Activated T-helper 1 cell treated with anti-CD3 and anti-CD28 coated beads, Interleukin-2, amount 50 U/mL, for 16 hours (primary cell): Measurements from ENCODE around the gene PFAS.
A peak's percentile ranks its signal among the peaks of the same experiment; 100 is the strongest.
"Not testable (repeated sequence)": the region's sequence is repeated elsewhere in the genome, so short reads cannot be mapped to it uniquely, and the experiment has no call there.

Experiments used
- DNase-seq, 2 donors: peaks; one replicate each; pipeline ENCODE4 v3.0.0-alpha.2; 2020; ENCODE audit warnings: low read depth in 1 of 2, low spot score in 1 of 2

The PFAS gene

DNA sequence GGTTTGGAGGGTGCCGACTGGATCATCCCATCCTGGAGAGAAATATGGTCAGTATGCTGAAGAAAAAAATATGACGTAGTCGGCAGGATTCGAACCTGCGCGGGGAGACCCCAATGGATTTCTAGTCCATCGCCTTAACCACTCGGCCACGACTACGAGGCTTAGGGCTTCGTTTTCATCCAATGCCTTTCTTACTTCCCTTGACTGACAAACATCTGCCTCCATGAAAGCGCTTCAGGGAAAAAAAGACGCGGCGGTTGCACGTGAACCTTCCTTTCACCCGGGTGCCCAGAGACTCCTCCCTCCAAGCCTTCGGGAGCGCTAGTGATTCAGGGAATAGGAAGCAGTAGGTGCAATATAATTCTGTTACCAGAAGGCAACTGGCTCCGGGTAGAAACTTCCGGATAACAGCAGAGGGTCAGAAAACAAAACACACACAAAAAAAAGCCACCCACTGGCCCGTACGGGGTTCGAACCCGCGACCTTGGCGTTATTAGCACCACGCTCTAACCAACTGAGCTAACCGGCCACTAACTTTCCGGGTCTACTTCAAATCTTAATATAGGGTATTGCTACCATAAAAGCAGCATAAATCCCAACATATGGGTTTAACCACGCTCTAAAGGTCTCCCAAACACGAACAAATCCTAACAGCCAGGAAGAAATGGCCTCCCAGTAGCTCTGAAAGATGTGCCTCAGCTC is 22.4 kb upstream of the PFAS start:
- DNase-seq, result peak in 1 of 2 donors; percentile 24

DNA sequence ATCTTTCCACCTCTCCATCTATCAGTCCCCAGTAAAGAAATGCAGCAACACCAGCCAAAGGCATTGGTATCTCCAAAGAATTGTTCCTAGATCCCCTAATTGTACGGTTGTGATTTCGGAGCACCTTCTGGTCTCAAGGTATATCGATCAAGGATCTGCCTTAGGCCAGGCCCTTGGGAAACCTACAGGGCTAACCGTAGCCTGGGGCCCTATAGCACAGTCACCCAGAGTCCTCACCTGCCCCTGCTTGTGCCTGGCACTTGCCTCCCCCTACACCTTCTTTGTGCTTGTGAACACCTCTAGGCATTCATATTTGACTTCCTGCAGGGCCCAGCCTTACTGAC is 21.9 kb upstream of the PFAS start:
- no peak for DNase-seq

DNA sequence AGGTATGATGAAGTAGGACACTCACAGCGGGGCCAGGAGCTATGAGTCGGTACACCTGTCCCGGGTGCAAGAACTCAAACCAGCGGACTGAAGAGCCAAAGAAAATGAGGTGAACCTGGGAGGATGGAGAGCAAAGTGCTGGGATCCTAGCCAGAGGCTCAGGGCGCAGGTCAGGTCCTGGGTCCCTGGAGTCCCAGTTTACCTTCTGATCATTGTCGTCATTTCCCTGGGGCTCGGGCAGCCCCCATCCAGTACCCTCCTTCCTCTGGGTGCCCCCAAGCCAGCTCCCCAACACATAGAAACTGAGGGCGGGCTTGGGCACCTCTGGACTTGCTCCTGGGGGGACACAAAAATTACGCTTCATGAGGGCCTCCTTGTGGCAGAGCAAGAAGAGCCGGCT is 17.4 kb upstream of the PFAS start:
- no peak for DNase-seq

- no peak for DNase-seq
Observed at GRCh38 chr17:8234361-8235270, 14.5 kb upstream of the PFAS start.

DNA sequence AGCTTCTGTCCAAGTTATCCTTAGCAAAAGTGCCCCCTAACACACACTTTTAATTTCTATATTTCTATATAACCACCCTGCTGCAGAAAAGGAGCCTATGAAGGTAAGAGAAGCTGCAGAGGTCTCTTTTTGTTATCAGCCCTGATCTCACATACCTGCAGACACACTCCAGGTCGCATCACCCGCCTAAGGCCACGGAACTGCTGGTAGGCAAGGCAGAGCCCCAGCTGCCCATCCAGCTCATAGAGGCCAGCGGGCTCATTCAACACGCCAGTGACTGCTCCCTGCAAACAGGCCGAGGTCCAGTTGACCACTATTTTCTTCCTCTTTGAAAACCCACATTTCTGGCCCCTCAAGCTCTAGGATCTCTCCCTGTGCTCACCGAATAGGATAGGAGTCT is 13.4 kb upstream of the PFAS start:
- no peak for DNase-seq

GRCh38 chr17:8237175-8237574 is 11.9 kb upstream of the PFAS start:
- DNase-seq, result no peak

DNA sequence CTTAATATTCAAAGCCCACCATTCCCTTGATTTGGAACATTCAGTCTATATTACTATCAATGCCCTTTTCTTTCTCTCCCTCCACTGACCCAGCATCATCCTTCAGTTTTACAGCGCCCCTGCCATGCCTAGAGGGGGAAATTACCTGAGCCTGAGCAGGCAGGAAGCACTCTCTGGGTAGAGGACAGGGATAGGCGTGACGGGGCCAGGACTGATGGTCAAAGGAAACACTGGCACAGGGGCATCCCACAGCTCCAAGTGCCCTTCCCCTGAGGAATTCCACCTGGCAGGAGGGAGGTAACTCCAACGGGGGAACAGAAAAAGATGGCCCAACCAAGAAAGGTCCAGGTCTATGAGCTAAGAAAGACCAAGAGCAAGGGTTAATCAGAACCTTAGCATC is 11.2 kb upstream of the PFAS start:
- DNase-seq, result no peak

DNA sequence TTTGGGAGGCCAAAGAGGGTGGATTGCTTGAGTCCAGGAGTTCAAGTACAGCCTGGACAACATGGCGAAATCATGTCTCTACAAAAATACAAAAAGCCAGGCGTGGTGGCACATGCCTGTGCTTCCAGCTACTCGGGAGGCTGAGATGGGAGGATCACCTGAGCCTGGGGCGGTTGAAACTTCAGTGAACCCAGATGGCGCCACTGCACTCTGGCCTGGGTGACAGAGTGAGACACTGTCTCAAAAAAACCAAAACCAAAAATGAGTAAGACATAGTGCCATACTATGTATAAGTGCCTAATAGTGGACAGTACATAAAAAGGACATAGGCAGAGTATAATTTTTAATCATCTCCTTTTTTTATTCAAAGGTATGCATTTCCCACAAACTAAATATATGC is 5.3 kb upstream of the PFAS start:
- no peak for DNase-seq

DNA sequence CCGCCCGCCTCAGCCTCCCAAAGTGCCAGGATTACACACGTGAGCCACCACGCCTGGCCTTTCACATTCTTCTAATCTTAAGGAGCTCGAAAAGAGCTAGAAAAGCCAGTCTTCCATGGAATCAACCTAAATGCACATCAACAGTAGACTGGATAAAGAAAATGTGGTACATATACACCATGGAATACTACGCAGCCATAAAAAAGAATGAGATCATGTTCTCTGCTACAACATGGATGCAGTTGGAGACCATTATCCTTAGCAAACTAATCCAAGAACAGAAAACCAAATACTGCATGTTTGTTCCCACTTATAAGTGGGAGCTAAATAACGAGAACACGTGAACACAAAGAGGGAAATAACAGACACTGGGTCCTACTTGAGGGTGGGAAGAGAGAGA is 4.3 kb upstream of the PFAS start:
- no peak for DNase-seq

DNA sequence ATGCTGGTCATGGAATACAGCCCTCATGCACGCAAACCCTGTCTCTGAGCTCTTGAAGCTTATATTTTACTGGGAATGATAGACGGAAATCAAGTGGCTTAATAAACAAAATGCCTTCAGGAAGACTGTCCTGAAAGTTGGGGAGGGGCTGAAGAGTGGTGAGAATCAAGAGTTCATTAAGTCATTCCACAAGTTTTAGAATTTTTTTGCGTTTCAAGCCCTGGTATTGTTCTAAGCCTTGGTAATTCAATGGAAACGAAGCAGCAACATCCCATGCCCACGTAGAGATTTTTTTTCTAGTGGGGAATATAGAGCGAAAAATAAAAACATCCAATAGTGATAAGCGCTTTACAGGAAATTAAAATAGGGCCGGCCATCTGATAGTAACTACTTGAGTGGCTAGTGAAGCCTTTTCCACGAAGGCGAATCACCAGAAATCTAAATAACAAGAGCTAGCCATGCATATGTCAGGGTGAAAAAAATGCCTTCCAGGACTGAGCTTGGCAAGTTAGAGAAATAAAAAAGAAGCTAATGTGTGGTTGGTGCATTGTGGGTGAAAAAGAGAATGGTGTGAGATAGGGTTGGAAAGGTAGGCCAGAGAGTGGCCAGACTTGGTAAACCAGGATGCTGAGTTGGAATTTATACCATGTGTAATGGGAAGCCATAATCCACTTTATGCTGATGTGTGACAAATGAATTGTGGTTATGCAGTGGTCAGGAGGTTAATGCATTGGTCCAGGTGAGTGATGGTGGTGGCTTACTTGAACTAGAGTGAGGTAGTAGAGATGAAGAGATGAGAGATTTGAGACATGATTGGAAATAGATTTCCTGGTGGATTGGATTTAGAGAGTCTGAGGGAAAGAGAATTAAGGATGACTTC is 772 bp downstream of the PFAS start:
- no peak for DNase-seq

GRCh38 chr17:8251411-8251810 is 2.3 kb downstream of the PFAS start:
- not testable (repeated sequence) for DNase-seq

DNA sequence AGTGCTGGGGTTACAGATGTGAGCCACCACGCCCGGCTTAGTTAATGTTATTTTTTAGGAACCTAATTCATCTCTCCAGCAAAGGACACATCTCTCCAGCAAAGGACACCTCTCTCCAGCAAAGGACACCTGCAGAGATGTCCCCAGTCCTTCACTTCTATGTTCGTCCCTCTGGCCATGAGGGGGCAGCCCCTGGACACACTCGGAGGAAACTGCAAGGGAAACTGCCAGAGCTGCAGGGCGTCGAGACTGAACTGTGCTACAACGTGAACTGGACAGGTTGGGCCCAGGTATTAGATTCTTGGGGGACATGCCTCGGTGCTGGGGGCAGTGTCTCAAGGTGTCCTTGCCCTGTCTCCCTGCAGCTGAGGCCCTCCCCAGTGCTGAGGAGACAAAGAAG is 4.7 kb downstream of the PFAS start:
- DNase-seq, result no peak

DNA sequence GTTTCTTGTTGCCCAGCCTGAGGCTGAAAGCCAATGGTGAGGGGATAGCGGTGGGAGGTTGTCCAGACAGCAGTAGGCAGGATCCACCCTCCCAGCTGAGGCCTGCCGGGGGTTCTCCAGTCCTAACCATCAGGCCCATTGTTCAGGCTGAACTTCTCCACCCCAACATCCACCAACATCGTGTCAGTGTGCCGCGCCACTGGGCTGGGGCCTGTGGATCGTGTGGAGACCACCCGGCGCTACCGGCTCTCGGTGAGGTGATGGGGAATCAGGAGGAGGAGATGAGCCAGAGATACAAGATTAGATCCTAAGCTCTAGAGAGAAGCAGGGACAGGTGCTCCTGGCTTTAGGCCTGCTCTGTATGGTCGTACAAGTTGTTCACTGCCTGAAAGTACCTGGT is 5.8 kb downstream of the PFAS start:
- no peak for DNase-seq

DNA sequence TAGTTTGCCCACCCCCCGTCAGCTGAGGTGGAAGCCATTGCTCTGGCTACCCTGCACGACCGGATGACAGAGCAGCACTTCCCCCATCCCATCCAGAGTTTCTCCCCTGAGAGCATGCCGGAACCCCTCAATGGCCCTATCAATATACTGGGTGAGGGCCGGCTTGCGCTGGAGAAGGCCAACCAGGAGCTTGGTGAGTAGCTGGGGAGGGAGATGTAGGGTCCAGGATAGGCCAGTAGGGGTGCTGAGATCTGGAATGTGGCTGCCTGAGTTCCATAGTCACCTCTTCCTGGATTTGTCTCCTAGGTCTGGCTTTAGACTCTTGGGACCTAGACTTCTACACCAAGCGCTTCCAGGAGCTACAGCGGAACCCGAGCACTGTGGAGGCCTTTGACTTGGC is 6.4 kb downstream of the PFAS start:
- DNase-seq, result no peak

GRCh38 chr17:8256291-8256690 is 7.2 kb downstream of the PFAS start:
- DNase-seq, result no peak

DNA sequence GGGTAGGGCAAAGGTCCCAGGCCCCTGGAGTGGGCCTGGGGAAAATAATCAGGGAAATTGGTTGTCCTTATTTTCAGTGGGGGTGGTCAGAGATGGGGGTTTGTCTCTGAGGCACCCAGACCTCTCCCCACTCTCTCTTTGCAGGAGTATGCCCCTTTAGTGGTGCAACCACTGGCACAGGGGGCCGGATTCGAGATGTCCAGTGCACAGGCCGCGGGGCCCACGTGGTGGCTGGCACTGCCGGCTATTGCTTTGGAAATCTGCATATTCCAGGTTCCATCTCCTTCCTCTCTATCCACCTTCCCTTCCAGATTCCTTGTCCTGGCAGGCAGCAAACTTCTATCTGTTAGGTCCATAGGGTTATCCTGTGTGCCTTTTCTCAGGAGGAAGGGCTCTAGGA is 7.6 kb downstream of the PFAS start:
- DNase-seq, result no peak

- DNase-seq, result no peak
Observed at GRCh38 chr17:8257801-8258200, 8.7 kb downstream of the PFAS start.

GRCh38 chr17:8264320-8264719 is 15.2 kb downstream of the PFAS start:
- no peak for DNase-seq

DNA sequence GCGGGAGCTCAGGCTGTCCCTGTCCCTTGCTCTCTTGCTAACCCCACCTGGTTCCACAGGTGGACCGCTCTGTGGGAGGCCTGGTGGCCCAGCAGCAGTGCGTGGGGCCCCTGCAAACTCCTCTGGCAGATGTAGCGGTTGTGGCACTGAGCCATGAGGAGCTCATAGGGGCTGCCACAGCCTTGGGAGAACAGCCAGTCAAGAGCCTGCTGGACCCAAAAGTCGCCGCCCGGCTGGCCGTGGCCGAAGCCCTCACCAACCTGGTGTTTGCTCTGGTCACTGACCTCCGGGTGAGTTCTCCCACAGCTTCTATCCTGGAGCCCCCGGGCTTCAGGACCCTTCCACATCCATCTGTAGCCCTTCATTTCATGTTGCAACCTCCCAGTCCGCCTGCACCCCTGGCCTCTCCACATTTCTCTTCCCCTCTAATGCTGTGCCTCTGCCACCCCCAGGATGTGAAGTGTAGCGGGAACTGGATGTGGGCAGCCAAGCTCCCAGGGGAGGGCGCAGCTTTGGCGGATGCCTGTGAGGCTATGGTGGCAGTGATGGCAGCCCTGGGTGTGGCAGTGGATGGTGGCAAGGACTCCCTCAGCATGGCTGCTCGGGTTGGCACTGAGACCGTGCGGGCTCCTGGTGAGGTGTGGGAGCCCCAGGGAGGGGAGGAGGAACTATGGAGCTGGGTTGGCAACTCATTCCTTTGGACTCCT is 15.9 kb downstream of the PFAS start:
- no peak for DNase-seq

DNA sequence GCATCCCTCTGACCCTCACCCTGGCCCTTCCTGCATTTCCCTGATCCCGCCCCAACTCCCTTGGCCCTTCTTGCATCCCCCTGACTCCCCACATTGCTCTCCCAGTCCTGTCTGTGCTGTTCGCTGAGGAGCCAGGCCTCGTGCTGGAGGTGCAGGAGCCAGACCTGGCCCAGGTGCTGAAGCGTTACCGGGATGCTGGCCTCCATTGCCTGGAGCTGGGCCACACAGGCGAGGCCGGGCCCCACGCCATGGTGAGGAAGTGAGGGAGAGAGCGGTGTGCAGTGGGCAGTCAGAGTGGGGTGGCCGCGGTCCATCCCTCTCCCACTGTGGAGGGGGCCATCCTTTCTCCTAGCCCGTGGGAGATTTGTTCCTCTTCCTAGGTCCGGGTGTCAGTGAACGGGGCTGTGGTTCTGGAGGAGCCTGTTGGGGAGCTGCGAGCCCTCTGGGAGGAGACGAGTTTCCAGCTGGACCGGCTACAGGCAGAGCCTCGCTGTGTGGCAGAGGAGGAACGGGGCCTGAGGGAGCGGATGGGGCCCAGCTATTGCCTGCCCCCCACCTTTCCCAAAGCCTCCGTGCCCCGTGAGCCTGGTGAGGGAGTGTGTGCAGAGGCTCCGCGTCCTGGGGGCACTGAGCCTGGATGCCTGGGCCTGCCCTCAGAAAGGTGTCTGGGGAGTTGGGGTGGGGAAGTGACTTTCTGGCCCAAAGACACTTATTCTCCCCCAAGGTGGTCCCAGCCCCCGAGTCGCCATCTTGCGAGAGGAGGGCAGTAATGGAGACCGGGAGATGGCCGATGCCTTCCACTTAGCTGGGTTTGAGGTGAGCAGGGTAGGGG is 17.8 kb downstream of the PFAS start:
- no peak for DNase-seq
